HT-29 (cell line): ENCODE data around the gene SCYGR3. TPM values are rescaled to one million over a fixed set of nuclear protein-coding genes. Genes with fewer than 3 reads are reported as not detected.
"Not testable (repeated sequence)": the region's sequence is repeated elsewhere in the genome, so short reads cannot be mapped to it uniquely, and the experiment has no call there.

Experiments used
- DNase-seq: peaks from one replicate; pipeline ENCODE4 v3.0.0-alpha.2; 2015; ENCODE audit warnings: low spot score
- total RNA-seq: library from RNA; depleted of rRNA; stranded (reverse); fragments of >200 nt; shearing (Covaris generic); gene quantifications from 2 replicates; pipeline ENCODE4 v1.2.3, GENCODE V29; 2014

The SCYGR3 gene
- total RNA-seq, 1 experiment from 2014 or later: not detected

GRCh38 chr2:227613272-227613660 is 1.4 kb downstream of the SCYGR3 start:
- DNase-seq: no peak

GRCh38 chr2:227612546-227613271 is 1.9 kb downstream of the SCYGR3 start:
- no peak for DNase-seq

GRCh38 chr2:227610123-227610522 is 4.5 kb downstream of the SCYGR3 start:
- DNase-seq: no peak

- DNase-seq: no peak
Measured at GRCh38 chr2:227608561-227609338, 5.9 kb downstream of the SCYGR3 start.

GRCh38 chr2:227607941-227608340 is 6.7 kb downstream of the SCYGR3 start:
- DNase-seq: no peak

- DNase-seq: no peak
Measured at GRCh38 chr2:227606476-227606875, 8.2 kb downstream of the SCYGR3 start.

- DNase-seq: no peak
Measured at GRCh38 chr2:227602358-227602757, 12.3 kb downstream of the SCYGR3 start.

- DNase-seq: not testable (repeated sequence)
Measured at GRCh38 chr2:227598835-227599503, 15.7 kb downstream of the SCYGR3 start, which contains the start of gene SCYGR2. Gene SCYGR2, plus strand, starts transcription at chr2:227598893. Its CDS starts 0 bp downstream, at chr2:227598893.

GRCh38 chr2:227597998-227598397 is 16.6 kb downstream of the SCYGR3 start:
- no peak for DNase-seq

GRCh38 chr2:227597036-227597435 is 17.6 kb downstream of the SCYGR3 start:
- no peak for DNase-seq

- no peak for DNase-seq
Measured at GRCh38 chr2:227595797-227596196, 18.8 kb downstream of the SCYGR3 start.

- no peak for DNase-seq
Measured at GRCh38 chr2:227592694-227593387, 21.8 kb downstream of the SCYGR3 start.

GRCh38 chr2:227582369-227582768 is 32.3 kb downstream of the SCYGR3 start:
- DNase-seq: no peak

GRCh38 chr2:227579791-227580190 is 34.8 kb downstream of the SCYGR3 start:
- no peak for DNase-seq

- DNase-seq: peak; percentile 30
Measured at GRCh38 chr2:227578642-227579041, 36.0 kb downstream of the SCYGR3 start.

- DNase-seq: no peak
Measured at GRCh38 chr2:227577555-227577954, 37.1 kb downstream of the SCYGR3 start.

GRCh38 chr2:227576812-227577211 is 37.8 kb downstream of the SCYGR3 start:
- no peak for DNase-seq

- DNase-seq: no peak
Measured at GRCh38 chr2:227576110-227576509, 38.5 kb downstream of the SCYGR3 start.

GRCh38 chr2:227570615-227571014 is 44.0 kb downstream of the SCYGR3 start:
- no peak for DNase-seq

GRCh38 chr2:227568852-227569169 is 45.8 kb downstream of the SCYGR3 start:
- DNase-seq: no peak

GRCh38 chr2:227566012-227566411 is 48.6 kb downstream of the SCYGR3 start:
- DNase-seq: no peak

- no peak for DNase-seq
Measured at GRCh38 chr2:227565080-227565479, 49.6 kb downstream of the SCYGR3 start.
